ENCODE measurements around the gene SECISBP2L. TPM values are rescaled to one million over a fixed set of nuclear protein-coding genes. Genes with fewer than 3 reads are reported as not detected.

SECISBP2L gene
- total and polyA plus RNA-seq, 2 experiments from 2014 or later, result 18.6 to 28.3 TPM

GRCh38 chr15:48993380-48993779 is 52.9 kb downstream of the SECISBP2L start:
- Histone ChIP-seq H2AFZ (no peak overlapping the region), H3K4me3 (no peak overlapping the region), H4K20me1 (replicated peaks; ENCODE audit: insufficient read depth) (no peaks in the 10 kb centered on the region), H3F3A (replicated peaks; ENCODE audit: low read depth) (no peaks in the 10 kb centered on the region), H3K4me2 (no peak overlapping the region), H3K9me2 (ENCODE audit: insufficient read depth) (no peaks in the 10 kb centered on the region), H3K27ac (ENCODE audit: low read depth) (no peak overlapping the region), H3K27me3 (ENCODE audit: insufficient read depth) (no peaks in the 10 kb centered on the region), H3K36me3 (ENCODE audit: insufficient read depth) (peaks cover 18% of the 10 kb centered on the region), H3K4me1 (ENCODE audit: insufficient read depth) (no peaks in the 10 kb centered on the region), H3K79me2 (replicated peaks; ENCODE audit: insufficient read depth) (no peaks in the 10 kb centered on the region)
- TF ChIP-seq ZNF114 (CRISPR knock-in tag; IDR thresholded peaks at IDR 0.05) (no peak), STAT1 (IDR thresholded peaks at IDR 0.05; ENCODE audit: unreplicated experiment) (no peak), EZH2 (IDR thresholded peaks at IDR 0.05; ENCODE audit: low read depth, unreplicated experiment) (no peak), CREB1 (CRISPR knock-in tag; IDR thresholded peaks at IDR 0.05; ENCODE audit: low read depth) (no peak)
- ATAC-seq, result no peak
- DNase-seq (ENCODE audit: low spot score), result no peak
- Mint-ChIP-seq H3K36me3 (ENCODE audit: low read depth) (peaks cover 25% of the 10 kb centered on the region), H3K27ac (no peak overlapping the region), H3K9me3 (no peaks in the 10 kb centered on the region), H3K4me3 (no peak overlapping the region), H3K4me1 (no peaks in the 10 kb centered on the region), H3K27me3 (ENCODE audit: insufficient read depth, low read depth, poor library complexity) (no peaks in the 10 kb centered on the region)

- H3K4me2 ChIP-seq, result no peak overlapping the region
- Mint-ChIP-seq H3K4me1 (no peaks in the 10 kb centered on the region), H3K9me3 (no peaks in the 10 kb centered on the region), H3K27ac (no peak overlapping the region), H3K4me3 (no peak overlapping the region), H3K36me3 (ENCODE audit: low read depth) (peaks cover 23% of the 10 kb centered on the region), H3K27me3 (ENCODE audit: insufficient read depth, low read depth, poor library complexity) (no peaks in the 10 kb centered on the region)
- no peak for ATAC-seq
- no peak for DNase-seq (ENCODE audit: low spot score)
- no peak overlapping the region for H3K4me3 ChIP-seq
- no peaks in the 10 kb centered on the region for H3K27me3 ChIP-seq (ENCODE audit: insufficient read depth)
- no peak overlapping the region for H3K27ac ChIP-seq (ENCODE audit: low read depth)
- H3K9me2 ChIP-seq (ENCODE audit: insufficient read depth), result no peaks in the 10 kb centered on the region
- no peaks in the 10 kb centered on the region for H4K20me1 ChIP-seq (replicated peaks; ENCODE audit: insufficient read depth)
- no peak overlapping the region for H2AFZ ChIP-seq
- peaks cover 18% of the 10 kb centered on the region for H3K36me3 ChIP-seq (ENCODE audit: insufficient read depth)
- no peaks in the 10 kb centered on the region for H3K4me1 ChIP-seq (ENCODE audit: insufficient read depth)
- H3K79me2 ChIP-seq (replicated peaks; ENCODE audit: insufficient read depth), result no peaks in the 10 kb centered on the region
- H3F3A ChIP-seq (replicated peaks; ENCODE audit: low read depth), result no peaks in the 10 kb centered on the region
- TF ChIP-seq REST (IDR thresholded peaks at IDR 0.05; ENCODE audit: unreplicated experiment) (no peak), ETS1 (IDR thresholded peaks at IDR 0.05) (no peak), CTCF (conservative IDR thresholded peaks at IDR 0.05; ENCODE audit: low read depth in 2 of 2) (no peak), EZH2phosphoT487 (IDR thresholded peaks at IDR 0.05; ENCODE audit: unreplicated experiment) (no peak), STAT1 (IDR thresholded peaks at IDR 0.05; ENCODE audit: unreplicated experiment) (no peak), ZNF114 (CRISPR knock-in tag; IDR thresholded peaks at IDR 0.05) (no peak), CREB1 (CRISPR knock-in tag; IDR thresholded peaks at IDR 0.05; ENCODE audit: low read depth) (no peak), POLR2AphosphoS5 (IDR thresholded peaks at IDR 0.05; ENCODE audit: low read depth) (no peak), ZNF331 (CRISPR knock-in tag; IDR thresholded peaks at IDR 0.05; ENCODE audit: low read depth) (no peak)
These were observed 53.7 kb downstream of the SECISBP2L start for GRCh38 chr15:48992545-48992944.
